GM19043 (cell line): Measurements from ENCODE around the gene ZFHX3.
"Not testable (repeated sequence)": the region's sequence is repeated elsewhere in the genome, so short reads cannot be mapped to it uniquely, and the experiment has no call there.

ENCODE experiments used
- ATAC-seq: cut with Tn5 transposase; IDR thresholded peaks from one replicate; pipeline ENCODE4 v1.9.1; 2021; ENCODE audit warnings: low read depth; ENCODE audit not compliant: unreplicated experiment

The ZFHX3 gene

DNA sequence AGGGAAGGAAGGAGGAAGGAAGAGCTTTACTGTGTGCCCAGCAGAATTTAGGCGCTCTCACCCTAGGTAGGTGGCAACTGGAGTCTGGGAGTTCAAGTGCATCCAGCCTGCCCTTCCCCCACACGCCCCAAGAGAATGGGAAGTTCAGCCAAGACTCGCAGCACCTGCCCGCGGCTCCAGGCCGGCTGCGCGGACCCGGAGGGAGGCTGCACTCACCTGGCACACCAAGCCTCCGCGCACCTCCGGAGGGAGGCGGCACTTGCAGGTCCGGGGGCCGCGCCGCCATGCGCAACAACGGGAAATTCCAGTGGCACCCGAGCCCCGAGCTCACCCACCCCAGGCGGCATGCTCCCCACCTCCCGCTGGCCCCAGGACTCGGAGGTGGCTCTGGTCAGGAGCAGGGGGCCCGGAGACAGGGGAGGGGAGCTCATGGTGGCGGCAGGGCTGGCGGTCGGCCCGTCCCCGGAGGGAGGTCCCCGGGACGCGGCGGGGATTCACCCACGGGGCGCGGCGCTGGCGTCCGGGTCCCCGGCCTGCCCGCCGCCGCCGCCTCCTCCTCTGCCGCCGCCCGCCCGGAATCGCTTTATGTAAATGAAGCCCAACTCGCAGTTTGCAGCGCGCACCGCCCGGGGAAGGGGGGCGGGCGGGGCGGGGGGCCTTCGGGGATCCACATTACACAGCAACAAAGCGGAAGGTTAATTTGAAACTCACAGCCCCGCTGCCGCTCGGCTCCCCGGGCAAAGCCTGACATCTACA is at the start of gene ZFHX3:
Gene ZFHX3, minus strand, starts transcription at position 593 of the 756 bp plus-strand sequence. CDS start 87,983 bp downstream, outside the sequence.
- peak; percentile 69 for ATAC-seq

- ATAC-seq = no peak
These were observed 48.6 kb upstream of the ZFHX3 start for GRCh38 chr16:73096510-73096909.

- ATAC-seq = no peak
These were observed 48.0 kb upstream of the ZFHX3 start for GRCh38 chr16:73095885-73096421.

DNA sequence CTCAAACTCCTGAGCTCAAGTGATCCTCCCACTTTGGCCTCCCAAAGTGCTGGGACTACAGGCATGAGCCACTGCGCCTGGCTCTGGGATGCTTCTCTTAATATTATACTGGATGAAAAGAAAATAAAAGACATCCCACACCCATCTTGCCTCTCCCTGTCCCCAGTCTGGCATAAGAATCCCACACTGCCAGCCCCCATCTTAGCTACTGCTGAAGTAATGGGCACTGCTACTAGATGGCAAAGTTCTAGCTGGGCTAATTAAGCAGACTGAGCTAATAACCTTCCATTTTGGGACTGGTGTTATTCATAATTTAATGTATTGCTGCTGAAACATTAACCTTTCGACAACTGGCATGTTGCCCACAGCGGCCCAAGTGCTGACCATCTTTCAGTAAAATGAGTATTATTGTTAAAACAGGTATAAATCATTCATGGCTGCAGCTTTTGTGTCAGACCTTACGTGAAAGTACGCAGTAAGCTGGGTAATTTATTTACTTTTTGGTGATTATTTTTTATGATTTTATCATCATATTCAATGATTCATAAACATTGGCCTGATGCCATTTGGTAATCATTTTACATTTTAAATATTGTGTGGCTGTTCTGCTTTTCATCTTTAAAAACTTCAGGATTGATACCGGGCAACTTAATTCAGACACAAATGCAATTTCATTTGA is 47.4 kb upstream of the ZFHX3 start:
- ATAC-seq = no peak

- no peak for ATAC-seq
These were observed 46.4 kb upstream of the ZFHX3 start for GRCh38 chr16:73094371-73094770.

GRCh38 chr16:73093146-73094144 is 45.5 kb upstream of the ZFHX3 start:
- ATAC-seq = no peak

- ATAC-seq = no peak
These were observed 44.4 kb upstream of the ZFHX3 start for GRCh38 chr16:73092236-73092781.

- ATAC-seq = no peak
These were observed 43.2 kb upstream of the ZFHX3 start for GRCh38 chr16:73091174-73091573.

GRCh38 chr16:73089420-73089819 is 41.5 kb upstream of the ZFHX3 start:
- ATAC-seq = no peak

GRCh38 chr16:73086108-73086507 is 38.2 kb upstream of the ZFHX3 start:
- ATAC-seq = no peak

DNA sequence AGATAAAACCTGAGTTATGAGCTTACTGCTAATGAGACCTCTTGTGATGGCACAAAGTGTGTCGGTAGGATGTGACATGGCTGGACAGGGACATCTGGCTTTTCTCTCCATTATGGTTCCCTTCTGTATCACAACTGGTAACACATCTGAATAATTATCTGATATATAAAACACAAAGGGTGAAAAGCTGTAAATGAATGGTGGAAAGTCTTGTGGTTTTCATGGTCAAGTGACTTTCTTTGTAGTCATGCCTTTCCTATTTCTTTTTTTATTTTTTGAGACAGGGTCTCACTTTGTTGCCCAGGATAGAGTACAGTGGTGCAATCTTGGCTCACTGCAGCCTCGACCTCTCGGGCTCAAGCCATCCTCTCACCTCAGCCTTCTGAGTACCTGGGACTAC is 35.3 kb upstream of the ZFHX3 start:
- ATAC-seq = no peak

DNA sequence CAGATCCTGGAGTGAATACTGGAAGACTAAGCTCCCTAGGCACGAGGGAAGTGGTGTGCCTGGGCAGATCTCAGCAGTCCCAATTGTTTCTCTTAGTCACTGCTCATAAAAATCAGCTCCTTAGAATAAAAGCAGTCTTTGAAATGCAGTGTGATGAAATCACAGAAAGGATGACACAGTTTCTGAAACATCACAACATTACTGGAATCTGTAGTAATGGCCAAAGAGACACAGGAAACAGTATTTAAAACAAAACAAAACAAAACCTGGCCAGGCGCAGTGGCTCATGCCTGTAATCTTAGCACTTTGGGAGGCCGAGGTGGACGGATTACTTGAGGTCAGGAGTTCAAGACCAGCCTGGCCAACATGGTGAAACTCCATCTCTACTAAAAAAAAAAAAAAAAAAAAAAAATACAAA is 34.7 kb upstream of the ZFHX3 start:
- ATAC-seq = not testable (repeated sequence)

DNA sequence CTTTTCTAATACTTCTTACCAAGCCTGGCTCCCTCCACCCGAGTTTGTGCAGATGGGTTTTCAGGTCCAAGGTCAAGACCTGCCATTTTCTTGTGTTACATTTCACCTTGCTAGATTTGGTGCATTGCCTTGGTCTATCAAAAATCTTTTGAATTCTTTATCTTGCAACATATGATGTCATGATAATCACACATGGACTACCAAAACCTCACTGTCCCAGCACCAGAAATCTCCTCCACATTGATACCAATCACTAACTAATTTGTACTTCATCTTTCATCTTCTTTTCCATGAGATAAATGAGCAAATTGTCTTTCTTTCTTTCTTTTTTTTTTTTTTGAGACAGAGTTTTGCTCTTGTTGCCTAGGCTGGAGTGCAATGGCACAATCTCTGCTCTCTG is 33.0 kb upstream of the ZFHX3 start:
- no peak for ATAC-seq

DNA sequence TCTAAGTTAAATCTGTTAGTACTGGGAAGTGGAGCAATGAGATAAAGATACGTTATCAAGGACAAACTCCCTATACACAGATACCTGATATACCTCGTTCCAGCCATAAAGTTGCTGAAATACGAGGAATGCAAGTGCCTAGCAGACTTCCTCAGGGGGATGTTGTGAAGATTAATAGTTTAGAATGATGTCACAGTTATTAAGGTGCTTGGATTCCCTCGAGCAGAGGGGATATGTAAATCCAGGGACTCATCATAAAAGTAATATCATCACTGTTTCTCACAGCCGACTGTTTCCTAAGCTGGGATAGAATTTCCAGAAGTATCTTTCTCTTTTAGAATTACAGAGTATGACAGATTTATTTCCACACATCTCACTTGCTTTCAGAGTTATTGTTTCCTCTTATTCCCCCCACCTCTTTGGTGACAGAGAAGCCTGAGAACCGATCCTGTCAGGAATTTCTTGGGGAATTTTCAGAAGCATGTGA is 28.4 kb upstream of the ZFHX3 start:
- no peak for ATAC-seq

- no peak for ATAC-seq
These were observed 26.5 kb upstream of the ZFHX3 start for GRCh38 chr16:73074382-73074781.

GRCh38 chr16:73072051-73072450 is 24.1 kb upstream of the ZFHX3 start:
- ATAC-seq = not testable (repeated sequence)

DNA sequence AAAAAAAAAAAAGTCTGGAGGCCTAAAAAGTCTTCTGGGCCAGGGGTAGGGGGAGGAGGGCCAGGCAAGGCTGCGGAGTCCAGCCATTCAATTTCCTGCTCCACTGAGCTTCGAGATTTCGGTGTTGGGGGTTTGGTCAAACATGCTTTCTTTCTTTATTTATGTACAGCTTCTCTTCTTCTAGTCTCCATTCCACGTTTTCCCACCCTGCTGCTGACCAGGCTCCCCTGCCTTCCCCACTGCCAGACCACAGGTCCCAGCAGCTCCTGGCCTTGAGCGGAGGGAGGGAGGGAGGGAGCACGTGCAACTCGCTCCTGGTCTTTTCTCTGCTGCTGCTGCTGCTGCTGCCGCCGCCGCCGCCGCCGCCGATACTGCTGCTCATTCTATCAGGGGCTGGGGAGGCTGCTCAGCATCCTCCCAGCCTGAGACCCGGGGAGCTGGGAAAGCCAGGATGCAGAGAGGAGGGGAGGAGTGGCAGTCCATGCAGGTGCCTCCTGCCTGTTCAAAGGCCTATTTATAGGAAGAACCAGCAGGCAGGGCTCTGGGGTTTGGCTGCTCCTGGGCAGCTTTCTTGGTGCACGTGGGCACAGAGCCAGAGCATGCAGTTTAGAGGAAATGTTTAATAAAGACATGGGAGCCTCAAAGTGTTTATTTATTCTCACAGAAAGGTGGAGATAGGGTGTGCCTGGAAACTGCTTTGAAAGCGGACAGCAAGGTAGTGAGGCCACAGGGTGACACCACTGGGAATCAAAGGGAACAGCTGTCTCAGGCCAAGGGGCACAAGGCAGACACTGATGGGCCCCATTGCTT is 23.4 kb upstream of the ZFHX3 start:
- no peak for ATAC-seq

DNA sequence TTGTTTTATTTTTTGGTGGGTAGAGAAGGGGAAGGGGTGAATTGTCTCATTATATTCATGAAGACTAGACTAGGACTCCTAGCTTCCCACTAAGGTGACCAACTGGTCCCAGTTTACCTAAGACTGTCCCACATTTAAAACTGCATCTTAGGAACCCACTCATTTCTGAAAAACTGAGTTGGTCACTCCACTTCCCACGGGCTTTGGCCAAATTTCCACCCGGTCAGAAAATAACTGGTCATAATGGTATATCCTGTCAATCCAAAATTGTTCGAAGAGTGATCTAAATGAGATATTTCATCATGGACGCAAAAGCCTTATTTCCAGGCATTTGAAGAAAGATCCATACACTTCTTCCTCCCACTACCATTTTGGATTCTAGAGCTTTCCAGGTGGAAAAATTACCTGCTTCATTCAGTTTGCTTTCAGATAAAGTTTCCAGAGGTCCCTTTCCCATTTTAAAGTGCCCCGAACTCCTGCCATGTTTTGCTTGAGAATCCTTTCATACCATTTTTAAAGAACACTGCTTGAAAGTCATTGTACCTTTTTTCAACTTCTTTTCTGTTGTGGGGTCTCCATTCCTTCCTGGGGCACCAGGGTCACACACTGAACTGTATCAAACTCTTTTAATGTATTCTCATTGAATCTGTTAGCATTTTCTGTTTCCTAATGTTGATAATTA is 21.8 kb upstream of the ZFHX3 start:
- ATAC-seq = no peak
